DMS53 treated with DMSO at 0.1 percent for 48 hours (cell line): ENCODE data around the gene ROR1.
"Not testable (repeated sequence)": the region's sequence is repeated elsewhere in the genome, so short reads cannot be mapped to it uniquely, and the experiment has no call there.

ENCODE experiments used
- DNase-seq: peaks from one replicate; lab custom pipeline; 2025; ENCODE audit not compliant: unreplicated experiment; lab: John Stamatoyannopoulos, UW

Gene ROR1

DNA sequence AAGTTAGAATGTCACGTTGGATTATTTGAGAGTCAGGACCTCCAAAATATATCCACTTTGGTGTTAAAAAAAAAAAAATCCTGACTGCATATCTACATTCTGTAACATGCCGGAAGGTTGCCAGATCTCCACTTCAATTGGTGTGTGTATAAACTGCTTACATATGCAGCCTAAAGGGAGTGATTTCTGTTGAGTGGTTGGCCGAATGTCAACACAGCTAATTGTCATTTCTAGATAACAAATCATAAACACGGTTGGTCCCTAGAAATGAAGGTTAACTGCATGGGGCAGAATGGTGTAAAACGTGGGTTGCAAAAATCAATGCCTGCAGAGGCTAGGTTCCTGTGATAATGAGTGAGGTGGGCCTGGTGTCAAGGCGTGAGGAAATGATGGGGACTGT, 15.0 kb upstream of the ROR1 start:
- no peak for DNase-seq

DNA sequence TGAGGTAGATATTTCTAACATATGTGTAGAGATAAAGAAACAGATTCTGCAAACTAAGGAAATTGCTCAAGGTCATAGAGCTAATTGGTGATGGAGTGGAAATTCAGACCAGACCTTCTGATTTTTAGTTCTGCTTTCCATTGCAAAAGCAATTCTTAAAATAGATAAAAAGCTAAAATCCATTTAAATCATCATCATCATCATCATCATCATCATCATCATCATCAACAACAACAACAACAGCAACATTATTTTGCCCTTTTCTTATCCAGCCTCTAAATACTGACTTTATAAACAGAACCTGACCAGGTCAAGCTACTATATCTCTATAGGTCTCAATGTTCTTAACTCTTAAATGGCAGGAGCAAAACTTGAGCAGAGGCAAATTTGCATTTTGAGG, 14.0 kb upstream of the ROR1 start:
- no peak for DNase-seq

DNA sequence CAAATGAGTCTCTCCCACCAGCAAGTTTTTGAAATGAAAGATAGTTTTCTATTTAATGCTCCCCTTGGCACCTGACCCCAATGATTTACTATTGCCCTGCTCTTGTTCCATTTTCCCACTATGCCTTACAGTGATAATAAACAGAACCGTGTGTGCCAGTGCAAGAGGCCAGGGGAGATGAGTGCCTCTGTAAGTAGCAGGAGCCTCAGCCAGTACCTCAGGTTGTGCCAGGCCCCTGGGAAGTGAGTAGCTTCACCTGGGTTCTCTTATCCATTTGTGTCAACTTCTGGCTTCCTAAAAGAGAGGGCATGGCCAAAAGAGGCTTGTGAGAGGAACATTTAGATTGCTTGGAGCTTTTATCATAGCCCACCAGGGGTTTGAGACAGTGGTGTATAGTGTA, 3.4 kb upstream of the ROR1 start:
- no peak for DNase-seq

DNA sequence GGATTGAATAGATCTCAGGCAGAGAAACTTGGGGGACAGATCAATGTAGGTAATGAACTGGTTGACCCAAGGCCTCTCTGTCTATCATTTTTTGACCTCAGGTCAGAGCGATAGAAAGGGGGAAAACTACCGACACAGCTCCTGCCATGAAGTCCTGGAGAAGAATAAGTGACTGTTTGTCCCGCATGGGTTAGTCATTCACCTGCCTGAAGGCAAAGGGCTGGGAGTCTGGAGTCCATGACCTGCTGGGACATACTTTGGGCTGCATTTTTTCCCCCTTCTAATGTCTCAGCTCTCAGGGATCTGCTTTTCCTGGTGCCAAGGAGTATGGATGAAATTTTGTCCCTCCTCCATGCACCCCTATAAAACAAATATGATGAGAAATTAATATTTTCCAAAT, 1.6 kb upstream of the ROR1 start:
- no peak for DNase-seq

DNA sequence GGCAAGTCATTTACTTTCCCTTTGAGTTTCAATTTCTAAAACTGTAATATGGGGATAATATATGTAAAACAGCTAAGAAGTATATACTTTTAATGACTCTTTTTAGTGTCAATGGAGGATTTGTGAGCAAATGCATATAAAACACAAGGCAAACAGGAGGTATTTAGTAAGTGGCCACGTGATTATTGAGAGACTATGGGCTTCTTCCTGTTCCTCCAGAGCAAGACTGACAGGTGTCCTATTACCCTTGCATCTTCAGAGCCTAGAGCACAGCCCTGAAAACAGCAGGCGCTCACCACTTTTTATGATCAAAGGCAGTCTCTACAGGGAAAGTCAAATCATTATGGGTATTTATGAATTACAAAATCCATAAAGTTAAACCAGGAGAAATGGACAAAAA, 941 bp upstream of the ROR1 start:
- DNase-seq, result peak; percentile 76

DNA sequence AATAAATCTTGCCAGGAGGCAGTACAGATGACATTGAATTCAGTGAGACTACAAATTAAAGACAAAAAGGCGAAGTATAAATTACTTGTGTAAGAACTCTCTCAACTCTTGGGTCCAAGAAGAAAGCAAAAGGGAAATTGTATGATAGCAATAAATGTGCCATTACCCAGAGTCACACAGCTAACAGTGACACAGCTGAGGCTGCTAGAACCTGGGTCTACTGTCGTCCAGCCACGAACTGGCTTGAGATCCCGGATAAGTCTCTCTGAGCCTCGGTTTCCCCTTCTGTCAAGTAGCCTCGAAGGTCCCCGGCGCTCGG, 362 bp upstream of the ROR1 start:
- DNase-seq, result peak; percentile 89

DNA sequence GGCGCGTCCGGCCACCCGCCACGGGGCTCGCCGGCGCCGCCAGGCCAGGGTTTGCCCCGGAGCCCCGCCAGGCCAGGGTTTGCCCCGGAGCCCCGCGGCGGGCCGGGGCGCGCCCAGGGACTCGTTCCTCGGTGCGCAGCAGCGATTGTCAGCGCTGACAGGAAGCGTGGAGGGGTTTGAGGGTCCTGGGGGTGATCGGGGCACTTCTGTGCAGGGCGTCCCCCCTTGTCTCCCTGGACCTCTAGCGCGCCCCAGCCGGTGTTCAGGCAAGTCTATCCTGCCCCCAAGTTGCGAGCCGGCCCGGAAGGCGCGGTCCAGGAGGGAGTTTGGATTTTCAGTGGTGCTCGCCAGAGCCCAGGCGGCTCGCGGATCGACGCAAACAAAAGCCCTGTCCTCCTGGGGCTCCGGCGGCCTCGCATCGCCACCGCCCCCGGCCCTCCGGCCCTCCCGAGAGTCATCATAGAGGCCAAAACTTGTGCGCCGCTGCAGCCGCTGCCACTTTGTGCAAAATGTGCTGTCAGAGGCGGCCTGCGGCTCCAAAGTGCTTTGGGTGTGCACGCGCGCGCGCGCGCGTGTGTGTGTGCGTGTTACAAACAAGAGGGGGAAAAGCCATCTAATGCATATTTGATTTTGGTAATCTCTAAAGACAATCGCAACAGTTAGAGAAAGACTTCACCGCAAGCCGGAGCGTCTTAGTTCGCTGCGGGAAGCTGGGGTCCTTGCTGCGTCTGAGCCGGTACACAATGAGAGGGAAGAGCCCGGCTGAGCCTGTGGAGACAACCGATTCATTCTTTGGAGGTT, 1.0 kb downstream of the ROR1 start:
- no peak for DNase-seq

DNA sequence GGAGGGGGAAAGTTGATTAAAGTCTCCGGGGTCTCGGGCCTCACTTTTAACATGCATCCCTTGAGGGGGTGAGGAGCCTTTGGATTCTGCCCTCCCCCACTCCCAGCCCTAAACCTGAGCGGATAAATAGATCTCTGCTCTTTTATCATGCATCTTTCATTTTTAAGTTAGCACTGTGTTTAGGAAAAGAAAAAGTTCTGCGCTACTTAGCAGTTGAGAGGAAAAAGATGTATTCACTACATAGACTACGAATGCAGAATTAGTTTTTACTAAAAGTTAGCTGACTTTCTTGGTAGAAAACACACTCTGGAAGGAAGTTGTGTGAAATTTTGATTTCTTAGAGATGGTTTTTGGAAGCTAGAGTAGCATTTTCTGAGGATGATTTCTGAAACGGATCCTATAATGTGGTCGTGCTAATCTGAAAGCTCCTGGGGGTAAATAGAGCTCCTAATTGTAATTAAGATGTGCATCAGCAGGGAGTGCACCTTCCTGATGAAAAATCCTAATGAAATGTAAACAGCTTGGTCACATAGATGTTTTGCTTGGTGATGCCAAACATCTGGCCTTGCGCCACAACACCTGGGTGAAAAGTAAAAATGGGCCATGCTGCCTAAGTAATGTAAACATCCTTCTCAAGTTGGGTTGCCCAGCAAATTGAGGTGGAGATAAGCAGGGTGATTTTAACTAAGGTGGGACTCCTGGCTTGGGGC, 1.8 kb downstream of the ROR1 start:
- no peak for DNase-seq

DNA sequence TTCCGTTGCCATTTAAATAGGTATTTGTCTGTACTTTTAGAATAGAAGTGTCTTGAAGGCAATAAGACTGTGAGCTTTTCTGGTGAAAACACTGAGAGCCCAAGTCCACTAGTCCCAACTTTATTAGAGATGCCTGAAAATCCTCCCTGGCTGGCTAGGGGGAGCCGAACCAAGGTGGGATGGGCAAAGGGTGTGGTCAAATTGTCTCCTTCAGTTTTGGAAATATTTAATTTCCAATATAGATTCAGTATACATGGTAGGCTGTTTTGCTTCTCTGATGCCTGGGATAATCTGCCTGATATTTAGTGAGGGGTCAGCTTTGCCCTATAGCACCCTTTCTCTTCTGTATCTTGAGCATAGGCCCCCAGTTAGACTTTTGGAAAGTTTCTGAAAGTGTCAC, 3.5 kb downstream of the ROR1 start:
- DNase-seq, result no peak

DNA sequence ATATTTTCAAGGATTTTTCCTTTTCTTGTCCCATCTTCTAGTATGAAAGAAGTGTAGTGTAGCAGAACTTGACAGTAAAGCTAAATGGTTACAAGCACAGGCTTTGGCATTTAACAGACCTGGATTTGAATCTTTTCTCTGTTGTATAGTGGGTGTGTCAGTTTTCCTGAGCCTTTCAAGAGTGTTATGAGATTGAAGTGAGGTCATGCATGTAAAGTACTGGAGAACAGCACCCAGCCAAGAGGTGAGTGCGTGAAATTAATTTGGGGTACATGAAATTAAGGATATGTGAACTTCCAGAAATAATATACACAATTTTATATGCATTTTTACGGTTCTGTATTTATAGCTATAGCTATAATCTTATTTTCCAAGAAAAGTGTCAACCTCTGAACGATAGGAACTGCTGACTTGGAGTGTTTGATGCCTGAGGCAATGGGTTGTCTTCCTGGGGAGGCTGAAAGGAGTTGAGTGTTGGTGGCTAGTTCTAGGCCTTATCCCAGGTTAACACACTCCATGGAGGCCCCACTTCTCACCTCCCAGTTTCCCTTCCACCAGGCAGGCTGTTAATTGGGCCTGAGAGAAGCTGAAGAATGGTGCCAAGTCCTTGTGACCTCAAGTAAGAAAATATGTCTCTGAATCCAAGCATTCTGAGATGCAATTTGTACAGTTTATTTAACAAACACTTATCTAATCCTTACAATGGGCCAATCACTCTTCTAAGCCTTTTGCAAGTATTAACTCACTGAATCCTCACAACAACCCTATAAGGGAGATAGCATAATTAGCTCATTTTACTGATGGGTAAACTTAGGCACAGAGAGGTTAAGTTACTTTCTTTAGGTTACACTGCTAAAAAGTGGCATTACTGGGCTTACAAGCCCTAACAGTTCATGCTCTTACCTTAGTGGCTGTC, 4.4 kb downstream of the ROR1 start:
- no peak for DNase-seq

DNA sequence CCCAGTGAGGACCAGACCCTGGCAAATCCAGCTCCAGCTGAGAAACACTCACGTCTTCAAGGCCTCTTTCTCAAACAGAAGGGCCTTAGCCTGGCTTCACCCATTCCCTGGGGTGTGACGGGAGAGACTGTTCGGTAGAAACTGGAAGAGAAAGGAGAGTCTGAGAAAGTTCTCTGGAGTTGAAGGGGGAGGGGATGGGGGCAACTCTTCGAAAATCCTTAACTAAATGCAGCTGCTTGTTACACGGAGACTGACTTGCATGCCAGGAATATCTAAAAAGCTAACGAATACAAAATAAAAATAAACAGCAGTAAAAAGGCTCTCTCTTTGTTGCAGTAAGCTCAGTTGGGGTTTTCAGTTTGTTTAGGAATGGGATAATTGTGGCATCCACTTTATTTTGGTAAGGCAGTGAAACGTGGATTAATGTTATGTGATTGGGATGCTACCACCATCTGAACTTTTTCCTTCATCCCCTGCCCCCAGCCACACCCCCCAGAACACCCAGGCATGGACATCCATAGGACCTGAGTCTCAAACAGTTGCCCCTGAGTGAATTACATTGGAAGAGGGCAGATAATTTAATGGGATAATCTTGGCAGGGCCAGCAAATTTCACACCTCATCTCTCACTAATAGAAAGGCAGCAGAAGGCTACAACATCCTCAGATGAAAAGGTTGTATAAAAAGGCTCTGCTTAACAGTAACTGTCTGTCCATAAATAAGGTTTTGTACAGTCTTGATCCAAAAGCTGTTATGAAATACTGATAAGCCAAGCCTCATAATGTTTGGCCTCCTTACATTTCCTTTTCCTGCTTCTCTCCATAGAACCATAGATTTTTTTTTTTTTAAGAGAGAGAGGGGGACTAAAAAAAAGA, 5.8 kb downstream of the ROR1 start:
- DNase-seq, result no peak

DNA sequence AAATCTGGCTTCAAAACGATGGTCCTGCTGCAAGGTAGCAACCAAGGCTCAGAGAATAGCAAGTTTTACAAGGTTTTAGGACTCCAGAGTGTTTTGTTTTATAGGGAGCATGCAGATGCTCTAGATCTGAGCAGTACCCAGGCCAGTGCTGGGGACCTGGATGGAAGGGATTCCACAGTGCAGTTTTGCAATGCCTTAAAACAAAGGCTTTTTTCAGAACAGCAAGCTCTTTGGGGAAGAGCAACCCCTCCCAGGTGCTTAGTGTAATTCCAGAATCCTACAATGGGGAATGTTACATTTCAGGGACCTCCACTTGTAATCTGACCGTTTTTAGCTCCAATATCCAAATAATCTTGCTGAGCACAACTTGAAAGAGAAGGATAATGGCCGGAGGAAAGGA, 6.7 kb downstream of the ROR1 start:
- DNase-seq, result no peak

DNA sequence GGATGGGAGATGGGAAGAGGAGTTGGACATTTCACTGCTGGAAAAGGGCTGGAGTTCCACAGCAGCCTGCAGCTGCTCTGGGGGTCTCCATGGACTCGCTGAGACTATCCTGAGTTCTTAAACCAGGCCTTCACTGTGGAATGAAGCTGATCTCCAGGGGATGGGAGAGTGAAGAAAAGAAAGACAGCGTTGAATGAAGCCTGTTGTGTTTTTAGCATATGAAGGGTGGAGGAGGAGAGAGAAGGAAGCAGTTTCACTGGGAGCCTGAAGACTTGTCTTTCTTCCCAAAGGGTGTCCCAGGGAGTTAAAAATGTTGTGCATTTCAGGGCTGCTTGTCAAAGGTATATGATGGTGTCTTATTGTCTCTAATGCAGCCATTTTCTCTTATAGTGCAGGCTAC, 9.2 kb downstream of the ROR1 start:
- DNase-seq, result no peak

DNA sequence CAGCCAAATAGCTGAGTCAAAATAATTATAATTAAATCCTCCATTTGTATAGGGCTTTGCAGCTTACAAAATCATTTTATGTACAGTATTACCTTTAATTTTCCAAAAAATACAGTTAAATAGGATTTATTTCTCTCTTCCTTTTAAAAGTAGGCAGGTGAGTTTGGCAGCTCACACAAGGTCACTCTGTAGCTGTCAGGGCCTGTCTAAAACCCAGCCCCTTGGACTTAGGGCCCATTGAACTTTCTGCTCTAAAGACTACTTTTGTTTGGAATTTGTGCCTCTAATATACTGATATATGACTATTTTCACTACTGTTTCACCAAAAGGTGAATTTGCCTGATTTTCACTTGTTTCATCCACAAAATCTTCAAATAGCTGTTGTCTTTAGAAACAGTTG, 10.3 kb downstream of the ROR1 start:
- DNase-seq, result no peak

DNA sequence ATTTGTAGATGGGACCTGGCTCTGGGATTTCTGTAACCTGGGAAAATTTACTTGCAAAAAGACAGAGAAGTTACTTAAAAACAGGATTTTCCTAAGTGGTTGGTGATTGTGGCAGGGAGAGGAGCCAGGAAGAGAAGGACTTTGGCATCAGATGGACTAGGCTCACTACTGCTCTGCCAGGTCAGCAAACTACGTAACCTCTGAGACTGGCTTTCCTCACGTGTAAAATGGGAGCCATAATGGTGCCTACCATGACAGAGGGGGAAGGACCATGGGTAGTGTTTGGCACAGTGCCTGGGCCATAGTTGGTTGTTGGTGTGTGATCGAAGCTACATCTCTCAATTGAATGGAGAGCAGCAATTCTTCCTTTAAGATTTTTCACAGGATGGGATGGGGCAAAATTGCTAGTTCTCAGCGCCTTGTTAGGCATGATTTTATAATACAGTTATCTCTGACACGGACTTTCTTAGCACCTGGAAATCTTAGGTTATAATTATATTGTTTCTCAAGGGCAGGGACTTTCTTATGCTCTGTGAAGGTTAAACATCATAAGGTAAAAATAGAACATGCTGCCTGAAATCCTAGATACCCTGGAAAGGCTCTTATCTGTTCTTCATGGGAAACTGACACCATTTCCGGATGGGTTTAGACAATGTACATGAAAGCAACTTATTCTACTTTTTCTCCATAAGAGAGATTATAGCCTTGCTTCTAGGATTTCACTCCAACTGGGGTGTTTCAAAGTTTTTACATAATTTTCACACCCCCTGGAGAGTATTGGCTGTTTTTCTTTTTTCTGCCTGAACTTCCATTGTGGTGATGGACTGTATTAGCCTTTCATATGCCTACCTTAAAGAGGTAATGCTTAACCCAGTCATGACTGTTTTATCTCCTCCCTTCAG, 10.9 kb downstream of the ROR1 start:
- DNase-seq, result no peak

DNA sequence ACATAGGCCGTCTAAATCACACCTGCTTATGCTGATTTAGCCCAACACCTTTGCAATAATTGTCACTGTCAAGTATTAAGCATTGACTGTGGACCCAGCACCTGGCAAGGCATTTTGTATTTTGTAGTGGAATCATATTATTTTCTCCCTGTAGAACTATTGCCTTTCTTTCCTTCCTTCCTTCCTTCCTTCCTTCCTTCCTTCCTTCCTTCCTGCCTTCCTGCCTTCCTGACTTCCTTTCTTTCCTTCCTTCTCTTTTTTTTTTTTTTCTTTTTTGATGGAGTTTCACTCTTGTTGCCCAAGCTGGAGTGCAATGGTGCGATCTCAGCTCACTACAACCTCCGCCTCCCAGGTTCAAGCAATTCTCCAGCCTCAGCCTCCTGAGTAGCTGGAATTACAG, 13.5 kb downstream of the ROR1 start:
- DNase-seq, result not testable (repeated sequence)

DNA sequence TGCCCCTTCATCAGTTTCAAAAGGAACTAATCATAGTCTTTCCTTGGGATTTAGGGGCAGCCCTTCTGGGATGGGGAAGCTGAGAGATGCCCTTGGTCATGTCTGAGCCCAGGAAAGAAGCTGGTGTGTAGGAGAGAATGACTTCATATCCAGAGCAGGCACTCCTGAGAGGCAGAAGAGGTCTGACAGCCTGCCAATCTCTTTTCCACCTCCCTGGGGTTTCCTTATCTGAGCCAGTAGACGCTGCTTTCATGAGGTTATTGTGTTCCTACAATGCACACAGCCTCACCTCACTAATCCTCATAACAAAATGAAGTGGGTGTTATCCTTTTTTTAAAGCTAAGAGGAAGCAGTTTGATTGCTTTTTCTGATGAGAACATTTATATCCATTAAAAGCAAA, 14.1 kb downstream of the ROR1 start:
- no peak for DNase-seq

DNA sequence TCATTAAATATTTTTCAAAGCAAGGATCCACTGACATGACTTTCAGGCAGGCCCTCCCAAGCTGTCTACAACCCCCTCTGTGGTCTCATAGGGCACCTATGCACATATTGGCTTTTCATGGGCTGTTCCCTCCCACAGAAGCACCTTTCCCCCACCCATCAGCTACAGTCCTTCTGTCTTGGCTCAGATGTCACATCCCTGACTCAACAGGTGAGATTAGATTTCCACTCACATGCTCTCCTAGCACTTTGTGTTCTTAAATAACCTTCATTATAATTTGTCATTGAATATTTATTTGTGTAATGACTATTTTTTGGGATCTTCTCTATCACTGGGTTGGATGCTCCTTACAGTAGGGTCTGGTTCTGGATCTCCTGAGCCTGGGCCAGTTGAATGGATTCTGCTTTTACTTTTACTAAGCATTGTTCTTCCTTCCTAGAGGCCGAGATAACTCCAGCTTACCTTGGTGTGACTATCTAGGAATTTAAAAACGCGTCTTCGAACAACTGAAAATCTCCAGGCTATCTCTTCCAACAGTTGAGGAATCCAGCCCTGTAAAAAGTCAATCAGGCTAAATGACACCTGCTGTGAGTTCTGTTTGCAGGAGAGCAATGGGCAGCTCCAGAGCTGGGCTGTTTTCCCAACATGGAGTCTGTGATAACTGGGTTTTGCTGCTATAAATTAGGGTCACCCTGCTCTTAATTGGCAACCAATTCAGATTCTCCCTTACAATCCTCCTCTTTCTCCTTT, 16.2 kb downstream of the ROR1 start:
- DNase-seq, result no peak

DNA sequence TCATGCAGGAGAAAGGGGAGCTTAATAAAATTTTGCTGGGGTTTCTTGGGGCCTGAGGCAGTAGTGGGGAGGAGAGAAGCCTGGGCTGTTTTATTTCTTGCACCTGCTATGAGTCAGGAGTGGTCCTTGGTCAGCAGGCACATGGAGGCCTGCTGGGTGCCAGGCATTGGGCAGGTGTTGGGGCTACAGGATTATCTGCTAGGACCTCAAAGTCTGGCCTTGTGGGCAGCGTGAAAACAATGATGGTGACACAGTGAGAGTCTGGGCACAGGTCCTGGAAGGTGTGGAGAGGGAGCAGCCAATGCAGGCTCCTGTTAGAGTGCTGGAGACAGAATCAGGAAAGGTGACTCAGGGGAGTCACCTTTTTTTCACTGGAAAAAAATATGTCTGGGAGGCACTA, 17.2 kb downstream of the ROR1 start:
- no peak for DNase-seq
